HG03064 (cell line): Measurements from ENCODE around the gene R3HDM1.
"Not testable (repeated sequence)": the region's sequence is repeated elsewhere in the genome, so short reads cannot be mapped to it uniquely, and the experiment has no call there.

ENCODE experiments used
- ATAC-seq: cut with Tn5 transposase; IDR thresholded peaks from one replicate; pipeline ENCODE4 v1.9.1; 2021; ENCODE audit warnings: low read depth; ENCODE audit not compliant: unreplicated experiment

R3HDM1 gene

GRCh38 chr2:135637456-135638087, 106.3 kb downstream of the R3HDM1 start:
- ATAC-seq = no peak

- ATAC-seq = no peak
Observed at GRCh38 chr2:135638825-135639224, 107.5 kb downstream of the R3HDM1 start.

- no peak for ATAC-seq
Observed at GRCh38 chr2:135641156-135642068, 110.1 kb downstream of the R3HDM1 start.

- ATAC-seq = no peak
Observed at GRCh38 chr2:135647836-135648579, 116.7 kb downstream of the R3HDM1 start.

- ATAC-seq = no peak
Observed at GRCh38 chr2:135650721-135651120, 119.4 kb downstream of the R3HDM1 start.

- no peak for ATAC-seq
Observed at GRCh38 chr2:135651717-135652116, 120.4 kb downstream of the R3HDM1 start.

GRCh38 chr2:135654239-135654638, 123.0 kb downstream of the R3HDM1 start:
- not testable (repeated sequence) for ATAC-seq

GRCh38 chr2:135657806-135658582, 126.7 kb downstream of the R3HDM1 start:
- ATAC-seq = no peak

- no peak for ATAC-seq
Observed at GRCh38 chr2:135662088-135662487, 130.8 kb downstream of the R3HDM1 start.

- ATAC-seq = no peak
Observed at GRCh38 chr2:135663148-135663700, 131.9 kb downstream of the R3HDM1 start.

- ATAC-seq = peak; percentile 89
Observed at GRCh38 chr2:135664623-135665068, 133.4 kb downstream of the R3HDM1 start.

GRCh38 chr2:135667045-135667444, 135.8 kb downstream of the R3HDM1 start:
- ATAC-seq = no peak

GRCh38 chr2:135674453-135674852, 143.2 kb downstream of the R3HDM1 start:
- no peak for ATAC-seq

GRCh38 chr2:135676031-135676430, 144.7 kb downstream of the R3HDM1 start:
- ATAC-seq = no peak

GRCh38 chr2:135679125-135679524, 147.8 kb downstream of the R3HDM1 start:
- no peak for ATAC-seq

GRCh38 chr2:135685361-135685760, 154.1 kb downstream of the R3HDM1 start:
- ATAC-seq = no peak

- no peak for ATAC-seq
Observed at GRCh38 chr2:135688978-135689377, 157.7 kb downstream of the R3HDM1 start.

GRCh38 chr2:135689679-135690078, 158.4 kb downstream of the R3HDM1 start:
- no peak for ATAC-seq

GRCh38 chr2:135694711-135695110, 163.4 kb downstream of the R3HDM1 start:
- ATAC-seq = no peak

- no peak for ATAC-seq
Observed at GRCh38 chr2:135698838-135699237, 167.6 kb downstream of the R3HDM1 start.
